ENCODE results near the gene CATSPERZ. TPM values are rescaled to one million over a fixed set of nuclear protein-coding genes. Genes with fewer than 3 reads are reported as not detected.

Gene CATSPERZ, protein sequence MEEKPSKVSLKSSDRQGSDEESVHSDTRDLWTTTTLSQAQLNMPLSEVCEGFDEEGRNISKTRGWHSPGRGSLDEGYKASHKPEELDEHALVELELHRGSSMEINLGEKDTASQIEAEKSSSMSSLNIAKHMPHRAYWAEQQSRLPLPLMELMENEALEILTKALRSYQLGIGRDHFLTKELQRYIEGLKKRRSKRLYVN
- under 1 TPM in 1 of 3 donors, not detected in 2; 0.47 TPM for polyA plus RNA-seq (ENCODE audit: insufficient read length in 3 of 3)
- long read RNA-seq, donor 1: 0 reads
- long read RNA-seq, donor 2: 0 reads
- long read RNA-seq, donor 3: 0 reads
- long read RNA-seq, donor 4: 0 reads
- long read RNA-seq, donor 5: 0 reads
- long read RNA-seq, donor 6: 0 reads
- long read RNA-seq, donor 7: 0 reads
- long read RNA-seq, donor 8: 0 reads
- long read RNA-seq, donor 9: 0 reads
- long read RNA-seq, donor 10: 0 reads
- long read RNA-seq, donor 11: 0 reads
- long read RNA-seq, donor 12: 0 reads
- long read RNA-seq, donor 13: 0 reads
- long read RNA-seq, donor 14: 0 reads
- long read RNA-seq, donor 15: 0 reads
- long read RNA-seq, donor 16: 0 reads

DNA sequence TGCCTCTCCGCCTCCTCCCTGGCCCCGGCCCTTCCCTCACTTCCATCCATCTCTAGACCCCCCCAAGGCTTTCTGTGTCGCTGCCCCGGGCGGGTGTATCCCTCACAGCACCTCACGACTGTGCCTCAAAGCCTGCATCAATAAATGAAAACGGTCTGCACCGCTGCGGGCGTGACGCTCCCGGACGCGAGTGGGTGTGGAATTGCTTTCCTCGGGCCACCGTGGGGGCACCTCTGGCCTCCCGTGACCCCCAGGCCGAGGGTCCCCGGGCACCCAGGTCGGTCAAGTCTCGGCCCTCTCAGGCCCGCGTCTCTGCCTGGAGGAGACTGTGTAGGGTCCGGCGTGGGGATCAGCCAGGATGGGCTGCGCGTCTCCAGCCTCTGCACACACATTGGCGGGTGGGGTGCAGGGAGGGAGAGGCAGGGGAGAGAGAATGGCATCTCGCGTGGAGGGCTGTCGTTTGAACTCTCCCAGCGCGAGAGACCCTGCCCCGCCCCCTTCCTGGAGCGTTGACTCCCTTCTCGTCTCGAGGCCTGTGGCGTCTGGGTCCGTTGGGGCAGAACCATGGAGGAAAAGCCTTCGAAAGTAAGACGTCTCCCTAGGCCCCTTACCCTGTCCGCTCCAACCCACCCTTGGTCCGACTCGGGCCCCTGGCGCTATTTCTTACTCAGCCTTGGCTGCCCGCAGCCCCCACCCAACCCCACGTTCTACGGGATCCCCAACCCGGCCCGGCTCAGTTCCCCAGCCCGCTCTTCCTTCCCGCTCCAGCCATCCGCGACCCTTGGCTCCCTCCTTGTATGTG, at the start of gene CATSPERZ:
Gene CATSPERZ (plus strand): TSS at position 512 of the 802 bp plus-strand sequence. CDS start 53 bp downstream, at position 565.
- DNase-seq (ENCODE audit: extremely low read depth in 1 of 11, low read depth in 9 of 11, low spot score in 4 of 11): no peak

DNA sequence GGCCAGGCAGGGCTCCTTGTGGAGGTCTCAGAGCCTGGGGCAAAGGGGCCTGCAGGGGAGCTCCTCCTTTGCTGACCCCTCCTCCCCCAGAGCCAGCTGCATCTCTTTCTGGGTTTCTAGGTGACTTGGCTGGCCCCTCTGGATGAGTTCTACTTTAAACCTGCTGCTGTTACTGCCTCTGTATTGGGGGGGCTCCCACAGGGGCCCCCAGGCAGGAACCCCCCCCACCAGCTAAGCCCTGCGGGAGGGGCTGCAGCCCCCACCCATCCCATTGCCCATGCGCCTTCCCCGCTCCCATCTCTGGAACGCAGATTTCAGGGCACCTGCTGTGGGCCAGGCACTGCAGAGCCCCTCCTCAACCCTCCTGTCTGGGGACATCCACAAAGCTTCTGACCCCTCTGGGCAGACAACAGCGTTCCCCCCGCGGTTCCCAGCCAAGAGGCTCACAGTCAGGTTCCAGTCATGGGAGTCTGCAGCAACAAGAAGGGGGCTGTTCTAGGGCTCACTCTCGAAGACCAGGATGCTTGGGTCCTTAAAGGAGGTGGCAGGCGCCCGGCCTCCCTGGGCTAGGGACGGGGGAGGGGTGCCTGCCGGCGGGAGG, 49.6 kb upstream of the CATSPERZ start:
- no peak for DNase-seq (ENCODE audit: extremely low read depth in 1 of 11, low read depth in 9 of 11, low spot score in 4 of 11)

DNA sequence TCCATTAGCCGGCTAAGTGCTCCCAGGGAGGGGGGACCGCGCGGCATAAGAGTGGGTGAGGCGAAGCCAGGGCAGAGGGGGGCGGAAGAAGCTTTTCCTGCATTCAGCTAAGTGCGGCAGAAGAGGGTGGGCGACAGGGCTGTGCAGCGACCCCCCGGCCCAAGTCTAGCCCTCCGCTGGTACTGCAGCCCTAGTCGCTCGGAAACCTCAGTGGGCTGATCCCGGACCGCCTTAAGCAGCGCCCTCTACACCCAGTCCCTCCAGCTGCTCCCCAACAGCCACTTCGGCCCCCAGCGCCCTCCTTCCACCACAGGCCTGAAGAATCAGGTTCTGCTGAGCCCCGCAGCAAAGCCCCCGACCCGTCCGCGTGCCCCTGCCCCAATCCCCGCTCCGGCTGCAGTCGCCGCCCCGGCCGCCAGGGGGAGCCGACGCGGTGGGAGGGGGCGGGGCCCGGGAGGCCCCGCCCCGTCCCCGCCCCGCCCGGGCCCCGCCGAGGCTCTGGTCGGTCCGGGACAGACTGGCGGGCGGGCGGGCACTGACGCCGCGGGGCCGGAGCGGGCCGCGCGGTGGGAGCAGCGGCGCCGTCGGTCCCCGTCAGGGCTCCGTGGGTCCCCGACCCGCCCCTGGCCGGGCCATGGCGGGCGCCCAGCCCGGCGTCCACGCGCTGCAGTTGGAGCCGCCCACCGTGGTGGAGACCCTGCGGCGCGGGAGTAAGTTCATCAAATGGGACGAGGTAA, 49.0 kb upstream of the CATSPERZ start, which contains the start of gene PLCB3:
Gene PLCB3 (plus strand): TSS at position 515 of the 737 bp plus-strand sequence. CDS start 120 bp downstream, at position 635.
- no peak for DNase-seq (ENCODE audit: extremely low read depth in 1 of 11, low read depth in 9 of 11, low spot score in 4 of 11)

DNA sequence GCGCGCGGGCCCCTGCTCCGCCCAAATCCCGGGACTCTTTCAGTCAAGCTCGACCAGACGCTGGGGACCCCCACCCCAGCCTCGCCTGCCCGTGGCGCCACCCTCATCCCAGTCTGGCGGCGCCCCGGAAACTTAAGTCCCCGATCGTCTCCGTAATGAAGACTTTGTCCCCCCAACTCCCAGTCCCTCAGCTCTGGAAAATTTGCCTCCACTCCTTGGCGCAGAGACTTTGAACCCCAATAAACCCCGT, 48.5 kb upstream of the CATSPERZ start:
- DNase-seq (ENCODE audit: extremely low read depth in 1 of 11, low read depth in 9 of 11, low spot score in 4 of 11): no peak

DNA sequence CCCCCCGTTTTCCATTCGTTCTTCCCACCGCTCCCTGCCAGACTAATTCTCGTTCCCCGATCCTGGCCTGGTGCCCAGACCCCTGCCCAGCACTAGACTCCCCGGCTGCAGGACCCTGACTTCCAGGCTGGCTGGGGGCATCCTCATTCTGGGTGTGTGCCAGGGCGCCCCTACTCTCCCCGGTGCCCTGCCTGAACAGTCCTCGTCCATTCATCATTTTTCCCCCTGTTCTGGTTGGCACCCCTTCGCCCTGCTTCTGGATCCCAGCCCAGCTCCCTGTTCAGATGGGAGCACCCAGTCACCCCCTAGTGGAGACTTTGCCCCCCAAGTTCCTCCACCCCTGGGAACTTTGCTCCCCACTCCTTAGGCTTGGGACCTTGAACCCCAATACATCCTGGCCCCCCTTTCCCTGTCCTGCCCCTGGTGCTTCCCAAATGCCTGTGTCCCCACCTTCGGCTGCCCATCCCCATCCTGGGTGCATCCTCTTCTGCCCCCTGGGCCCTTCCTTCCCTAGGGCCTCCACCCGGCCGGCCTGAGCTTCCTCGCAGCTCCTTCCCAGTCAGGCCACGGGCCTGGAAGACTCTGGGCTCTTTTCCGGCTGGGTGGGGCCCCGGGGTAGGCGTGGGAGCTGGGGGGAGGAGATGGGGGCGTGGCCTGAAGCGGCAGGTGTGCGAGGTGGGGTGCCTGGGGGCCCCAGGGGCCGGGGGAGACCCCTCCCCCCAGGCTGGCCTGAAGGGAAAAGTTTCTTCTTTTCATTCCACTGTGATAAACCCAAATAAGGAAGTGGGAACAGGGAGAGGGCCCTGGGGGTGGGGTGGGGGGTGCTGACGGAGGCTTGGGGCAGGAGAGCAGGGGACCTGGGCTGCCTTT, 47.9 kb upstream of the CATSPERZ start:
- DNase-seq (ENCODE audit: extremely low read depth in 1 of 11, low read depth in 9 of 11, low spot score in 4 of 11): no peak

DNA sequence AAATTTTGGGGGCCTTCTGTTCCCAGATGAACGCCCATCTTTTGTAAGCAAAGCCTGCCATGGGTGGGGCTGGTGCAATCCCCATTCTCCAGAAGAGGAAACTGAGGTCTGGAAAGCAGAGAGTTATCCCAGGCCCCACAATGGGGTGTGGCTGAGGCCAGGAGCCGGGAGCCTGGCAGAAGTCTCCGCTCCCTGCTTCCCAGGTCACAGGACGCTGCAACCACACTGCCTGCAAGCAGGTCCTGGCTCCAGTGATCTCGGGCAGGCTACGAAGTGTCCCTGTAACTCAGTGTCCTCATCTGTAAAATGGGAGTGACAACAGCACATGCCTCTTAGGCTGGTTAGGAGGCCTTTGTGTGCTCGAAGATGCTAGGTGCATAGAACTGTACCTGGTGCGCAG, 47.1 kb upstream of the CATSPERZ start:
- DNase-seq (ENCODE audit: extremely low read depth in 1 of 11, low read depth in 9 of 11, low spot score in 4 of 11): no peak

DNA sequence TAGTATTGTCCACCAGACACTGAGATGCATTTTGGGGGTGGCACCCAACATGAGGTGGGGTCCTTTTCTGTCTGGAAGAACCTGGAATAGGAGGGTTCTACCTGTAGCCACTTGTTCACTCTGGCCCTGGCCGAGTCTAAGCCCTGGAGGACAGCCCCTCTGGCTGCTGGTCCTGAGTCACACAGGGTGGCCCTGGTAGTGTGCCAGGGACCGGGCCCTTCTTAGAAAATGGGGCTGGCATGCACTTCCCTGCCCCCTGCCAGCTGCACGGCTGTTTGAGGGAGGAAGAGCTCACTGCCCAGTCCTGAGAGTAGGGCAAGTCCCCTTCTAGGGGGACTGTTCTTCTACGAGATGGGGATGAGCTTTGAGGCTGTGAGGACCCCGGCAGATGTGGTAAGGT, 46.7 kb upstream of the CATSPERZ start:
- DNase-seq (ENCODE audit: extremely low read depth in 1 of 11, low read depth in 9 of 11, low spot score in 4 of 11): no peak

DNA sequence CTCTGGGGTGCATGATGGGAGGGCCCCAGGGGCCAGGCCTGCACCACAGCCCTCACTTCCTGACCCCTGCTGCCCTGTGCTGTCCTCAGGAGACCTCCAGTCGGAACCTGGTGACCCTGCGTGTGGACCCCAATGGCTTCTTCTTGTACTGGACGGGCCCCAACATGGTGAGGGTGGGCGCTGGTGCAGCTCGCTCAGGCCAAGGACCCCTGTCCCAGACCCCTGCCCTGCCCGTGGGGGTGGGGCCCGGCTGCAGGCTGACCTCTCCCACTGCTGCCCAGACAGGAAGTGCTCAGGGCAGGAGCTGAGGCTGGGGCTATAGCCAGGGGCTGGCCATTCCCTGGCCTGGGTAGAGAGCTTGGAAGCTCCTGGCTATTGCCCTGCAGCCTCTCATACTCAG, 45.8 kb upstream of the CATSPERZ start:
- no peak for DNase-seq (ENCODE audit: extremely low read depth in 1 of 11, low read depth in 9 of 11, low spot score in 4 of 11)

DNA sequence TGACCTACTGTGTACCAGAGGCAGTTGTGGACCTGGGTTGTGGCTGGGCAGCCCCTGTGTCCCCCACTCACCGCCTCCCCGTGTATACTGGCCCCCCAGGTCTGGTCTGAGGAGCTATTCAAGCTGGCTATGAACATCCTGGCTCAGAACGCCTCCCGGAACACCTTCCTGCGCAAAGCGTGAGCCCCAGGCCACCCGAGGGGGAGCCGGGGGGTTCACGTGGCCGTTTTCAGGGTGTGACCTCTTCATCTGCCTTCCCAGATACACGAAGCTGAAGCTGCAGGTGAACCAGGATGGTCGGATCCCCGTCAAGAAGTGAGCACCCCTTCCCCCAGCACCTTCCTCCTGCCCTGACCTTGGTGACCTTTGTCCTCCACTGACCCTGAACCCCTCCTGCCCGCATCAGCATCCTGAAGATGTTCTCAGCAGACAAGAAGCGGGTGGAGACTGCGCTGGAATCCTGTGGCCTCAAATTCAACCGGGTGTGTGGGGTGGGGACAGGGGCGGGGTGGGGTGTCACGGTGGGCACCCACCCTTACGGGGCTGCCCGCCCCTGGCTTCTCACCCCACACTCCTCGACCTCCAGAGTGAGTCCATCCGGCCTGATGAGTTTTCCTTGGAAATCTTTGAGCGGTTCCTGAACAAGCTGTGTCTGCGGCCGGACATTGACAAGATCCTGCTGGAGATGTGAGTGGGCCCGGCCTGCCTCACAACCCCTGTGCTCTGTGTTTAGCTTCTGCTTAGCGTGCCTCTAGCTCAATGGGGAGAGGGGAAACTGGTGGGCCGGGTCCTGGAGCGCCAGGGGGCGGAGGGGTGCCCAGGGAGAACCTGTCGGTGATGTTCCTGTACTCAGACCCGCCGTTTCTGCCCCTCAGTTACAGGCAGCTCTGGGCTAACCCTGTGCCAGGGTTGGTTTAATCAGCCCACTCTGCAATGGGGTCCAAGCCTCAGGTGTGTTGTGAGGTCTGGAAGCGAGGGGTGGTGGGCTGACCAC, 44.7 kb upstream of the CATSPERZ start:
- no peak for DNase-seq (ENCODE audit: extremely low read depth in 1 of 11, low read depth in 9 of 11, low spot score in 4 of 11)

DNA sequence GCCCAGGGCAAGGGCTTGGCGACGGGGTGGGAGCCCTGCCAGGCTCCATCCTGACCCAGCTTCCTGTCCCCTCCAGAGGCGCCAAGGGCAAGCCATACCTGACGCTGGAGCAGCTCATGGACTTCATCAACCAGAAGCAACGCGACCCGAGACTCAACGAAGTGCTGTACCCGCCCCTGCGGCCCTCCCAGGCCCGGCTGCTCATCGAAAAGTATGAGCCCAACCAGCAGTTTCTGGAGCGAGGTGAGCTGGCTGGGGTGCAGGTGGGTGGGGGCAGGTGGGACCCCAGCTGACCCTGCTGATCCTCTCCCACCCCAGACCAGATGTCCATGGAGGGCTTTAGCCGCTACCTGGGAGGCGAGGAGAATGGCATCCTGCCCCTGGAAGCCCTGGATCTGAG, 43.9 kb upstream of the CATSPERZ start:
- DNase-seq (ENCODE audit: extremely low read depth in 1 of 11, low read depth in 9 of 11, low spot score in 4 of 11): no peak

DNA sequence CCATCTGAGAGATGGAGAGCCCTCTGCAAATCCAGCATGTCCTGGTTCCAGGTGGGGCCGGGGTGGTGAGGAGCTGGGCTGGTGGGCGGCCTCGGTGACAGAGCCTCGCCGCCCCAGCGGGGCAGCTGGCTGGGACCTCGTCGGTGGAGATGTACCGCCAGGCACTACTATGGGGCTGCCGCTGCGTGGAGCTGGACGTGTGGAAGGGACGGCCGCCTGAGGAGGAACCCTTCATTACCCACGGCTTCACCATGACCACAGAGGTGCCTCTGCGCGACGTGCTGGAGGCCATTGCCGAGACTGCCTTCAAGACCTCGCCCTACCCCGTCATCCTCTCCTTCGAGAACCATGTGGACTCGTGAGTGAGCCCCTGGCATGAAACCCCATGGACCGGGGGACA, 41.8 kb upstream of the CATSPERZ start:
- no peak for DNase-seq (ENCODE audit: extremely low read depth in 1 of 11, low read depth in 9 of 11, low spot score in 4 of 11)

DNA sequence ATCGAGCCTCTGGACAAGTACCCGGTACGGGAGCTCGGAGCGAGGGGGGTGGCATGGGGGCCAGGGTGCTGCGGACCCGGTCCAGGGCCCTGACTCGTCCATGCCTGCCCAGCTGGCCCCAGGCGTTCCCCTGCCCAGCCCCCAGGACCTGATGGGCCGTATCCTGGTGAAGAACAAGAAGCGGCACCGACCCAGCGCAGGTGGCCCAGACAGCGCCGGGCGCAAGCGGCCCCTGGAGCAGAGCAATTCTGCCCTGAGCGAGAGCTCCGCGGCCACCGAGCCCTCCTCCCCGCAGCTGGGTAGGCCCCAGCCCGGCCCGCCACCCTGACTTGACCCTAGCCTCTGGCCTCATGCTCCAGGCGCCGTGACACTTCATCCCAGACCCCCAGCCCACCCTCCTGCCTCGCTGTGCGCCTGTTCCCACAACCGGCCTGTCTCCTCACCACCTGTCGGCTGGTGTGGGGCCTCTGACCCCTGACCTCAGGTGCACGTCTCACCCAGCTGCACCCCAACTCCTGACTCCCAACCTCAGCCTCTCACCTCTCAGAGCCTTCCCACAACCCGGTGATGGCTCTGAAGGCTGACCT, 41.1 kb upstream of the CATSPERZ start:
- DNase-seq (ENCODE audit: extremely low read depth in 1 of 11, low read depth in 9 of 11, low spot score in 4 of 11): no peak

DNA sequence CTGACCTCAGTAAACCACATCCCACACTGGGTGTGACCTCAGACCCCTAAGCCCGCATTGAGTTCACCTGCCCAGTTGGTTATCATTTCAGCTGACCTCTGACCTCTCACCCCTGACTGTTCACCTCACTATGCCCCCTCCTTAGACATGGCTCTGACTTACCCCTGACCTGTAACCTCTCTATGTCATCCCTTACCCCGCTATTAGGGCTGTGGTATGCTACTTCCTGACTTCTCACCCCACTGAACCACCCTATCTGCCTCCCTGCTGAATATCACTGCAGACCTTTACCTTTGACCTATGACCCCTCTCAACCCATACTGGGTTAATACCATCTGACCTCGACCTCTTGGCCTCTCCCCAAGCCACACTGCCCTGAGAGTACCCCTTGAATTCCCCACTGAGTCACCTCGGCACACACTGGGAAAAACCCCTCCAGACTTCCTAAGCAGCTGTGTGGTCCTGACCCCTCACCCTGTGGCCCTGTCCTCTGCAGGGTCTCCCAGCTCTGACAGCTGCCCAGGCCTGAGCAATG, 40.6 kb upstream of the CATSPERZ start:
- DNase-seq (ENCODE audit: extremely low read depth in 1 of 11, low read depth in 9 of 11, low spot score in 4 of 11): no peak

DNA sequence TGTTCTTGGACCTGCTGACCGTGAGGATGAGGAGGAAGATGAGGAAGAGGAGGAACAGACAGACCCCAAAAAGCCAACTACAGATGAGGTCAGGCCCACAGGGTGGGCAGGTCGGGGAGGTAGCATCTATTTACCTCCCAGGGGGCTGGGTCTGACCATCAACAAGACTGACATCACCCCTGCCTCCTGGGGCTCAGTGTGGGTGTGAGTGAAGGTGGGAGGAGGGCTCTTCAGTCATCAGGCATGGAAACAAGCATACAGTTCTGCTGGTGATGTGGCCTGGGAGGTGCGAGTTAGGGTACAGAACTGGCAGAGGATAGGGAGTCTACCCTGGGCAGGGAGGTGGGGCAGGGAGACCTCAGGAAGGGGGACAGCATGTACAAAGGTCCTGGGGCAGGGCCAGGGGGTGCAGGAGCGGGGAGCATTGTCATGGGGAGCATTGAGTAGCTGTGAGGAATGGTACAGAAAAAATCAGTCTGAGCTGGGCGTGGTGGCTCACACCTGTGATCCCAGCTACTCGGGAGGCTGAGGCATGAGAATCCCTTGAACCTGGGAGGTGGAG, 39.9 kb upstream of the CATSPERZ start:
- no peak for DNase-seq (ENCODE audit: extremely low read depth in 1 of 11, low read depth in 9 of 11, low spot score in 4 of 11)

DNA sequence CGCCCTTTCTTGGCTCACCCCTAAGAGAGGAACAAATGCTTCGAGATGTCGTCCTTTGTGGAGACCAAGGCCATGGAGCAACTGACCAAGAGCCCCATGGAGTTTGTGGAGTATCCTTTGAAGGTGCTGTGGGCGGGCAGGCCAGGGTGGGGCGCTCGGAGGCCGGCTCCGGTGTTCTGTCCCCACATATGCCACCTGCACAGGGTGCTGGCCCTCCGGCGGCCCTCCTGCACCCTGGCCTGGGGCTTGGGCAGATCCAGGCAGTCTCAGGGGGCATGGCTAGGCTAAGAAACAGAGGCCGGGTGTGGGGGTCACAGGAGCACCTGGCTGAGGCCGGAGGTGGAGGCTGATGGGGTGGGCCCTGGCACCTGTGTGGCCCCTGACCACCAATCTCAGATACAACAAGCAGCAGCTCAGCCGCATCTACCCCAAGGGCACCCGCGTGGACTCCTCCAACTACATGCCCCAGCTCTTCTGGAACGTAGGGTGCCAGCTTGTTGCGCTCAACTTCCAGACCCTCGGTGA, 38.5 kb upstream of the CATSPERZ start:
- no peak for DNase-seq (ENCODE audit: extremely low read depth in 1 of 11, low read depth in 9 of 11, low spot score in 4 of 11)
